Lung (tissue), 12 donors: Measurements from ENCODE around the gene WASL. TPM values are rescaled to one million over a fixed set of nuclear protein-coding genes. Genes with fewer than 3 reads are reported as not detected.

Experiments used
- ATAC-seq: fragments of 200-7000 bp; cut with Tn5 transposase; one replicate; pipeline ENCODE4 v1.9.1; 2020; ENCODE audit warnings: moderate number of reproducible peaks; ENCODE audit not compliant: insufficient read depth, low FRiP score
- DNase-seq, 3 donors: peaks; one replicate each; pipeline ENCODE4 v3.0.0-alpha.2; 2013 to 2017
- H3K27ac ChIP-seq, 2 donors: one replicate each; pipeline ENCODE4 v1.5.1; 2013; ENCODE audit warnings: mild to moderate bottlenecking in 2 of 2, moderate library complexity in 2 of 2, control low read depth in 1 of 2, inconsistent platforms in 1 of 2, low read depth in 1 of 2, low read length in 1 of 2
- H3K27me3 ChIP-seq, 3 donors: one replicate each; pipeline ENCODE4 v1.5.1; 2013; ENCODE audit warnings: low read length in 2 of 3; ENCODE audit not compliant: control insufficient read depth in 3 of 3, insufficient read depth in 3 of 3
- H3K36me3 ChIP-seq, 4 donors: one replicate each; pipeline ENCODE4 v1.5.1; 2013; ENCODE audit warnings: low read length in 4 of 4, mild to moderate bottlenecking in 1 of 4, moderate library complexity in 1 of 4; ENCODE audit not compliant: control insufficient read depth in 4 of 4, insufficient read depth in 4 of 4
- H3K4me1 ChIP-seq, 5 donors: one replicate each; pipeline ENCODE4 v1.5.1; 2013; ENCODE audit warnings: low read length in 5 of 5, mild to moderate bottlenecking in 2 of 5, moderate library complexity in 1 of 5; ENCODE audit not compliant: control insufficient read depth in 5 of 5, insufficient read depth in 5 of 5
- H3K4me3 ChIP-seq: one replicate; pipeline ENCODE4 v1.5.1; 2013; ENCODE audit warnings: mild to moderate bottlenecking, control low read depth, moderate library complexity
- H3K9ac ChIP-seq, 2 donors: one replicate each; pipeline ENCODE4 v1.5.1; 2013; ENCODE audit warnings: low read length in 2 of 2, control low read depth in 1 of 2; ENCODE audit not compliant: insufficient read depth in 1 of 2
- H3K9me3 ChIP-seq, 4 donors: one replicate each; pipeline ENCODE4 v1.5.1; 2013; ENCODE audit warnings: low read length in 3 of 4, mild to moderate bottlenecking in 1 of 4, moderate library complexity in 1 of 4; ENCODE audit not compliant: control insufficient read depth in 4 of 4, insufficient read depth in 3 of 4
- CTCF ChIP-seq: IDR thresholded peaks from 2 replicates; pipeline ENCODE4 v1.5.1; 2012; ENCODE audit warnings: mild to moderate bottlenecking; ENCODE audit errors: control extremely low read depth, extremely low read depth
- WGBS, 2 donors: extraction: QIAGEN DNeasy Blood & Tissue Kit; methylation state at CpG; one replicate each; pipeline ENCODE4 v1.1.7; 2013; 5-methylcytosine and 5-hydroxymethylcytosine counted together
- polyA plus RNA-seq, 2 donors: library from polyadenylated mRNA; stranded (reverse); fragments of 200-250 nt; gene quantifications; one replicate each; pipeline ENCODE4 v1.2.1, GENCODE V29; 2013
- total RNA-seq, 2 donors: library from RNA; depleted of rRNA in 1 of 2; stranded (reverse); fragments of >200 nt in 1 of 2; gene quantifications; one replicate each; pipeline ENCODE4 v1.2.1, GENCODE V29; 2014 to 2021
- donor health status: control.
- donor health status: control.
- donor health status: Bipolar disorder and iron deficiency.
- donor health status: healthy.
- donor health status: DM: yes; HTN: yes; CAD: no.

The WASL gene
- total and polyA plus RNA-seq, 4 donors = 11.8 to 52.7 (median 22.2) TPM

GRCh38 chr7:123675181-123675473 lies 73.7 kb downstream of the WASL start:
- Histone ChIP-seq H3K36me3 (no peaks in the 10 kb centered on the region), H3K9ac (no peak overlapping the region), H3K4me1 (peaks cover 2 to 32% (median 11%) of the 10 kb centered on the region in 5 donors), H3K27me3 (no peaks in the 10 kb centered on the region), H3K4me3 (no peak overlapping the region), H3K9me3 (no peaks in the 10 kb centered on the region), H3K27ac (no peak overlapping the region)
- TF ChIP-seq CTCF = no peak
- ATAC-seq = no peak
- DNase-seq = peak in 1 of 3 donors; percentile 36

- WGBS, 2 donors = 47 to 67% methylated on average over 2 of the region's 2 CpGs
- peak in 2 of 3 donors; percentile 47 to 60 for DNase-seq
- peak; percentile 7 for ATAC-seq
Observed at GRCh38 chr7:123674399-123675180, 74.2 kb downstream of the WASL start.

GRCh38 chr7:123673752-123674398 lies 74.9 kb downstream of the WASL start:
- ATAC-seq = no peak
- Histone ChIP-seq H3K4me1 (peaks cover 2 to 23% (median 11%) of the 10 kb centered on the region in 5 donors), H3K9ac (peak overlapping the region in 1 of 2 donors; percentile 36), H3K36me3 (no peaks in the 10 kb centered on the region), H3K27me3 (no peaks in the 10 kb centered on the region), H3K27ac (no peak overlapping the region), H3K4me3 (no peak overlapping the region), H3K9me3 (no peaks in the 10 kb centered on the region)
- no peak for DNase-seq
- no peak for TF ChIP-seq CTCF
- 85 to 90% methylated on average over 3 of the region's 3 CpGs for WGBS, 2 donors

More at GRCh38 chr7:123674399-123675180, 74.2 kb downstream of the WASL start:
- H3K27me3 ChIP-seq = no peaks in the 10 kb centered on the region
- H3K9me3 ChIP-seq = no peaks in the 10 kb centered on the region
- H3K4me1 ChIP-seq = peaks cover 2 to 28% (median 11%) of the 10 kb centered on the region in 5 donors
- no peak for TF ChIP-seq CTCF
- H3K9ac ChIP-seq = peak overlapping the region in 1 of 2 donors; percentile 36
- no peak overlapping the region for H3K4me3 ChIP-seq
- H3K27ac ChIP-seq = peak overlapping the region in 1 of 2 donors; percentile 33
- H3K36me3 ChIP-seq = no peaks in the 10 kb centered on the region
